Posterior cingulate gyrus (tissue), 11 donors: Measurements from ENCODE around the gene THSD1.
"Not testable (repeated sequence)": the region's sequence is repeated elsewhere in the genome, so short reads cannot be mapped to it uniquely, and the experiment has no call there.

Experiments used
- DNase-seq, 10 donors: peaks; one replicate each; pipeline versions ENCODE4 v3.0.0 to v3.0.0-alpha.2; 2020 to 2021; ENCODE audit warnings: mixed read lengths in 3 of 10
- intact Hi-C: fragments of 100-400 bp; cut with DNase I; formaldehyde crosslinking; loops from one replicate; pipeline ENCODE4 v1.15.1; 2023

Gene THSD1

GRCh38 chr13:52414963-52415362 lies 9.0 kb upstream of the THSD1 start:
- intact Hi-C loops, result no loop called here
- DNase-seq, result no peak

GRCh38 chr13:52414051-52414450 lies 8.1 kb upstream of the THSD1 start:
- no peak for DNase-seq
- intact Hi-C loops, result no loop called here

GRCh38 chr13:52412128-52412527 lies 6.2 kb upstream of the THSD1 start:
- intact Hi-C loops, result no loop called here
- DNase-seq, result no peak

GRCh38 chr13:52411629-52412028 lies 5.7 kb upstream of the THSD1 start:
- no peak for DNase-seq
- intact Hi-C loops, result no loop called here

- intact Hi-C loops, result not testable (repeated sequence)
- peak in 1 of 10 donors; percentile 59 for DNase-seq
These were observed 2.2 kb upstream of the THSD1 start for GRCh38 chr13:52408071-52408658.

GRCh38 chr13:52407436-52407835 lies 1.5 kb upstream of the THSD1 start:
- intact Hi-C loops, DNase-seq: not testable (repeated sequence)

GRCh38 chr13:52406629-52407028 lies 657 bp upstream of the THSD1 start:
- intact Hi-C loops, result no loop called here

GRCh38 chr13:52405369-52405766 lies 604 bp downstream of the THSD1 start:
- intact Hi-C loops, result no loop called here
- DNase-seq, result no peak

More at GRCh38 chr13:52406629-52407028, 657 bp upstream of the THSD1 start:
- no peak for DNase-seq

GRCh38 chr13:52399708-52400107 lies 6.3 kb downstream of the THSD1 start:
- DNase-seq, result no peak
- intact Hi-C loops, result loop anchor here (5.0 kb wide), 1 partner anchor 53 kb away; the partner anchor contains the start of gene VPS36

- DNase-seq, result no peak
- intact Hi-C loops, result no loop called here
These were observed 6.9 kb downstream of the THSD1 start for GRCh38 chr13:52399046-52399445.

- peak in 1 of 10 donors; percentile 15 for DNase-seq
- intact Hi-C loops, result no loop called here
These were observed 10.3 kb downstream of the THSD1 start for GRCh38 chr13:52395704-52396103.

GRCh38 chr13:52394586-52394985 lies 11.4 kb downstream of the THSD1 start:
- DNase-seq, result no peak
- intact Hi-C loops, result no loop called here

- DNase-seq, result no peak
- intact Hi-C loops, result no loop called here
These were observed 12.2 kb downstream of the THSD1 start for GRCh38 chr13:52393572-52394357.

GRCh38 chr13:52387721-52388120 lies 18.3 kb downstream of the THSD1 start:
- no peak for DNase-seq
- intact Hi-C loops, result no loop called here

- intact Hi-C loops, result no loop called here
- DNase-seq, result no peak
These were observed 20.1 kb downstream of the THSD1 start for GRCh38 chr13:52385870-52386269.

- DNase-seq, result no peak
- intact Hi-C loops, result no loop called here
These were observed 22.6 kb downstream of the THSD1 start for GRCh38 chr13:52383366-52383765.

GRCh38 chr13:52378312-52378711 lies 27.7 kb downstream of the THSD1 start:
- intact Hi-C loops, result no loop called here
- peak in 1 of 10 donors; percentile 55 for DNase-seq

GRCh38 chr13:52377898-52378297 lies 28.1 kb downstream of the THSD1 start:
- no peak for DNase-seq
- intact Hi-C loops, result no loop called here

GRCh38 chr13:52374873-52375411 lies 31.0 kb downstream of the THSD1 start:
- intact Hi-C loops, result no loop called here
- DNase-seq, result no peak

- DNase-seq, result no peak
- intact Hi-C loops, result no loop called here
These were observed 31.6 kb downstream of the THSD1 start for GRCh38 chr13:52374389-52374788.

- DNase-seq, intact Hi-C loops: not testable (repeated sequence)
These were observed 32.7 kb downstream of the THSD1 start for GRCh38 chr13:52373277-52373676.

GRCh38 chr13:52371736-52372247 lies 34.2 kb downstream of the THSD1 start:
- no peak for DNase-seq
- intact Hi-C loops, result no loop called here
